ENCODE results near the gene CRNN. TPM values are rescaled to one million over a fixed set of nuclear protein-coding genes. Genes with fewer than 3 reads are reported as not detected.

Gene CRNN
- total RNA-seq, 1 donor from 2014 or later, result not detected

- Mint-ChIP-seq H3K4me1 (ENCODE audit: low read depth) (no peaks in the 10 kb centered on the region), H3K4me3 (ENCODE audit: low read depth) (no peak overlapping the region), H3K36me3 (ENCODE audit: insufficient read depth) (no peaks in the 10 kb centered on the region), H3K27me3 (no peaks in the 10 kb centered on the region), H3K9me3 (ENCODE audit: low read depth) (peaks cover 40% of the 10 kb centered on the region), H3K27ac (no peak overlapping the region)
- no peak for TF ChIP-seq CTCF (IDR thresholded peaks at IDR 0.05; ENCODE audit: unreplicated experiment)
- DNase-seq (ENCODE audit: low spot score, unreplicated experiment), result no peak
These were observed 34.4 kb upstream of the CRNN start for GRCh38 chr1:152448496-152448895.

- TF ChIP-seq CTCF (IDR thresholded peaks at IDR 0.05; ENCODE audit: unreplicated experiment), result no peak
- Mint-ChIP-seq H3K4me3 (ENCODE audit: low read depth) (no peak overlapping the region), H3K27ac (no peak overlapping the region), H3K9me3 (ENCODE audit: low read depth) (peaks cover 41% of the 10 kb centered on the region), H3K4me1 (ENCODE audit: low read depth) (no peaks in the 10 kb centered on the region), H3K36me3 (ENCODE audit: insufficient read depth) (no peaks in the 10 kb centered on the region), H3K27me3 (no peaks in the 10 kb centered on the region)
- no peak for DNase-seq (ENCODE audit: low spot score, unreplicated experiment)
These were observed 34.0 kb upstream of the CRNN start for GRCh38 chr1:152448095-152448494.

GRCh38 chr1:152447484-152447883, 33.4 kb upstream of the CRNN start:
- no peaks in the 10 kb centered on the region for H3K36me3 Mint-ChIP-seq (ENCODE audit: insufficient read depth)

GRCh38 chr1:152444045-152444444, 30.0 kb upstream of the CRNN start:
- no peaks in the 10 kb centered on the region for H3K27me3 Mint-ChIP-seq
- no peak overlapping the region for H3K27ac Mint-ChIP-seq
- H3K36me3 Mint-ChIP-seq (ENCODE audit: insufficient read depth), result no peaks in the 10 kb centered on the region
- peaks cover 47% of the 10 kb centered on the region for H3K9me3 Mint-ChIP-seq (ENCODE audit: low read depth)
- no peak for TF ChIP-seq CTCF (IDR thresholded peaks at IDR 0.05; ENCODE audit: unreplicated experiment)
- no peaks in the 10 kb centered on the region for H3K4me1 Mint-ChIP-seq (ENCODE audit: low read depth)
- DNase-seq (ENCODE audit: low spot score, unreplicated experiment), result no peak
- H3K4me3 Mint-ChIP-seq (ENCODE audit: low read depth), result no peak overlapping the region

More at GRCh38 chr1:152447484-152447883, 33.4 kb upstream of the CRNN start:
- no peaks in the 10 kb centered on the region for H3K4me1 Mint-ChIP-seq (ENCODE audit: low read depth)
- H3K4me3 Mint-ChIP-seq (ENCODE audit: low read depth), result no peak overlapping the region
- TF ChIP-seq CTCF (IDR thresholded peaks at IDR 0.05; ENCODE audit: unreplicated experiment), result no peak
- no peak overlapping the region for H3K27ac Mint-ChIP-seq
- no peaks in the 10 kb centered on the region for H3K27me3 Mint-ChIP-seq
- no peak for DNase-seq (ENCODE audit: low spot score, unreplicated experiment)
- H3K9me3 Mint-ChIP-seq (ENCODE audit: low read depth), result peaks cover 42% of the 10 kb centered on the region

- DNase-seq (ENCODE audit: low spot score, unreplicated experiment), result no peak
- no peaks in the 10 kb centered on the region for H3K4me1 Mint-ChIP-seq (ENCODE audit: low read depth)
- no peak overlapping the region for H3K4me3 Mint-ChIP-seq (ENCODE audit: low read depth)
- H3K27me3 Mint-ChIP-seq, result no peaks in the 10 kb centered on the region
- H3K36me3 Mint-ChIP-seq (ENCODE audit: insufficient read depth), result no peaks in the 10 kb centered on the region
- no peak for TF ChIP-seq CTCF (IDR thresholded peaks at IDR 0.05; ENCODE audit: unreplicated experiment)
- peaks cover 56% of the 10 kb centered on the region for H3K9me3 Mint-ChIP-seq (ENCODE audit: low read depth)
- H3K27ac Mint-ChIP-seq, result no peak overlapping the region
These were observed 28.7 kb upstream of the CRNN start for GRCh38 chr1:152442765-152443164.

Data from progenitor cell of endocrine pancreas (in vitro differentiated cells).